Gastroesophageal sphincter (tissue), 3 donors: ENCODE results near the gene NRARP.

ENCODE experiments used
- CTCF ChIP-seq, 4 experiments: fragments of 200-600 bp in 2 of 4; fragments of 450-650 bp in 2 of 4; sonication (generic) in 1 of 4; IDR thresholded peaks; one replicate each; pipeline ENCODE4 v1.5.1; 2017 to 2019; ENCODE audit warnings: antibody characterized with exemption in 4 of 4, mild to moderate bottlenecking in 2 of 4, moderate library complexity in 2 of 4
- POLR2A ChIP-seq, 2 donors: fragments of 450-650 bp; IDR thresholded peaks; one replicate each; pipeline ENCODE4 v1.6.1; 2017; ENCODE audit warnings: antibody characterized with exemption in 2 of 2, mild to moderate bottlenecking in 2 of 2, moderate library complexity in 1 of 2
- POLR2AphosphoS5 ChIP-seq: sonication (generic); formaldehyde crosslinking; IDR thresholded peaks from one replicate; pipeline ENCODE4 v1.6.1; 2017; ENCODE audit warnings: antibody characterized with exemption

GRCh38 chr9:137305060-137305797 lies 3.2 kb upstream of the NRARP start:
- TF ChIP-seq CTCF (IDR thresholded peaks at IDR 0.05) (peak in 1 of 4 experiments; percentile 28), POLR2AphosphoS5 (no peak), POLR2A (IDR thresholded peaks at IDR 0.05) (no peak)
